Common myeloid progenitor, CD34-positive (primary cell): ENCODE measurements around the gene NUFIP2.

Experiments
- CTCF ChIA-PET: fragments of 350-600 bp; sonication (Branson Sonifier 250); formaldehyde crosslinking; loops from one replicate; lab custom pipeline; 2021; ENCODE audit warnings: antibody characterized with exemption; lab: Charles Lee
- POLR2A ChIA-PET: fragments of 350-600 bp; sonication (Branson Sonifier 250); formaldehyde crosslinking; loops from one replicate; lab custom pipeline; 2021; ENCODE audit warnings: antibody characterized with exemption; lab: Charles Lee
- DNase-seq, 3 donors: peaks; one replicate each; pipeline versions ENCODE4 v3.0.0 to v3.0.0-alpha.2; 2013
- H3K27ac ChIP-seq, 2 experiments: 1 replicate in 1 of 2; 2 replicates in 1 of 2; pipeline ENCODE4 v1.7.0; 2013; ENCODE audit warnings: inconsistent platforms in 2 of 2, low read length in 2 of 2, mild to moderate bottlenecking in 2 of 2, low read depth in 1 of 2, moderate library complexity in 1 of 2; ENCODE audit not compliant: severe bottlenecking in 2 of 2, insufficient read depth in 1 of 2, poor library complexity in 1 of 2
- H3K27me3 ChIP-seq, 5 experiments: replicated peaks in 2 of 5; 1 replicate in 3 of 5; 2 replicates in 2 of 5; pipeline versions ENCODE4 v1.6.1 to v1.7.0; 2013; ENCODE audit warnings: low read length in 4 of 5, mild to moderate bottlenecking in 2 of 5, moderate library complexity in 2 of 5, inconsistent platforms in 1 of 5; ENCODE audit not compliant: insufficient read depth in 5 of 5, control insufficient read depth in 4 of 5
- H3K36me3 ChIP-seq, 4 experiments: 1 replicate in 2 of 4; 2 replicates in 2 of 4; pipeline versions ENCODE4 v1.6.1 to v1.7.0; 2013; ENCODE audit warnings: low read length in 3 of 4, control low read depth in 1 of 4, mild to moderate bottlenecking in 1 of 4; ENCODE audit not compliant: control insufficient read depth in 4 of 4, insufficient read depth in 4 of 4
- H3K4me1 ChIP-seq, 4 experiments: 1 replicate in 3 of 4; 2 replicates in 1 of 4; pipeline versions ENCODE4 v1.6.1 to v1.7.1; 2013; ENCODE audit warnings: low read length in 3 of 4, mild to moderate bottlenecking in 3 of 4, control low read depth in 1 of 4, inconsistent platforms in 1 of 4, moderate library complexity in 1 of 4; ENCODE audit not compliant: control insufficient read depth in 4 of 4, insufficient read depth in 4 of 4; ENCODE audit errors: control extremely low read depth in 1 of 4
- H3K4me3 ChIP-seq, 7 experiments: 1 replicate in 4 of 7; 2 replicates in 3 of 7; pipeline versions ENCODE4 v1.5.1 to v1.7.0; 2013; ENCODE audit warnings: mild to moderate bottlenecking in 7 of 7, low read length in 6 of 7, moderate library complexity in 6 of 7, inconsistent platforms in 2 of 7, low read depth in 2 of 7, control low read depth in 1 of 7; ENCODE audit not compliant: insufficient read depth in 4 of 7, control insufficient read depth in 1 of 7; ENCODE audit errors: extremely low read depth in 1 of 7
- H3K9me3 ChIP-seq, 5 experiments: 1 replicate in 4 of 5; 2 replicates in 1 of 5; pipeline versions ENCODE4 v1.6.1 to v1.7.1; 2013; ENCODE audit warnings: low read length in 4 of 5, mild to moderate bottlenecking in 2 of 5, inconsistent platforms in 1 of 5, low read depth in 1 of 5, moderate library complexity in 1 of 5; ENCODE audit not compliant: control insufficient read depth in 4 of 5, insufficient read depth in 2 of 5; ENCODE audit errors: control extremely low read depth in 1 of 5
- WGBS: methylation state at CpG from one replicate; pipeline ENCODE4 v1.1.5; 2013; ENCODE audit not compliant: insufficient coverage; 5-methylcytosine and 5-hydroxymethylcytosine counted together

NUFIP2 gene

DNA sequence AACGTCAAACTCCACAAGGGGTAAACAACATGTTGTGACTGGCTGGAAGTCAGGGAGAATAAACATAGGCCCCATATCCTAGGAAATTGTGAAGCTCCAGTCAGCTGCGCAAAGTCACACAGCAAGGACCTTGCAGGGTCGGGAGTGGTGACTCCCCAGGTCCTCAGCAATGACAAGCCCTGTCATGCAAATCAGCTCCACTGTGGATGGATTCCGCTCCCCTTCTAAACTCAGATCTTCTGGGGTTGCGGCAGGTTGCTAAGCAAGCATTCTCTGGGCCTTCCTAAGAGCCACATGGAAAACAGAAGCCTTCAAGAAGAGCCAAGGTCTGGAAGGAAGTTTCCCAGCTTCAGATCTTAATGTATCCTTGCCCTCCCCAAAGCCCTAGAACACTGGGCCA, 84.9 kb downstream of the NUFIP2 start:
- no peak for DNase-seq
- ChIA-PET POLR2A (no interaction called here), CTCF (interaction anchor here (0.8 to 6.9 kb wide), 3 partner anchors 10 to 60 kb away, joined by 3 to 53 read pairs (median 11); partner anchors contain the start of gene MYO18A)
- WGBS = 100% methylated on average over 5 of the region's 5 CpGs
- Histone ChIP-seq H3K36me3 (no peaks in the 10 kb centered on the region), H3K4me1 (no peaks in the 10 kb centered on the region), H3K4me3 (no peak overlapping the region), H3K9me3 (no peaks in the 10 kb centered on the region), H3K27me3 (peaks cover 0 to 2% (median 0%) of the 10 kb centered on the region in 5 experiments), H3K27ac (no peak overlapping the region)

DNA sequence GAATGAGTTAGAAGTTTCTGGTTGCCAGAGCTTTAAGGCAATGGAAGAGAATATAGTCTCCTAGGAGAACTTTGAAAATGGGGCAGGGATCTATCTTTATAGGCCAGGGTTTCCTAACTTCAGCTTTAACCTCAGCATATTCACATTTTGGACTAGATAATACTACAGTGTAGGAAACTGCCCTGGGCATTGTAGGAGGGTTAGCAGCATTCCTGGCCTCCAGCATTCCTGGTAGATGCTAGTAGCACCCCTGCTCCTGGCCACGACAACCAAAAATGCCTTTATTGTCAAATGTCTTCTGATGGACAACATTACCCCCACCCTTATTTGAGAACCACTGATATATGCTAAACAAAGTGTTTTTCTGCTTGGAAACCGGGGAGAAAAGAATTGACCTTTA, 86.0 kb downstream of the NUFIP2 start:
- H3K36me3 ChIP-seq = no peaks in the 10 kb centered on the region
- no peak for DNase-seq
- peaks cover 0 to 2% (median 0%) of the 10 kb centered on the region in 5 experiments for H3K27me3 ChIP-seq
- H3K4me3 ChIP-seq = no peak overlapping the region
- CTCF ChIA-PET = interaction anchor here (0.5 to 6.9 kb wide), 7 partner anchors 11 to 83 kb away, joined by 3 to 53 read pairs (median 5); no protein-coding TSS in a partner anchor
- no peaks in the 10 kb centered on the region for H3K4me1 ChIP-seq
- no peak overlapping the region for H3K27ac ChIP-seq
- no CpG with 5 or more reads among the region's 2 CpGs for WGBS
- POLR2A ChIA-PET = no interaction called here
- no peaks in the 10 kb centered on the region for H3K9me3 ChIP-seq
